GM21447 (cell line): ENCODE data around the gene SYTL3.

Experiments used
- ATAC-seq: cut with Tn5 transposase; IDR thresholded peaks from one replicate; pipeline ENCODE4 v1.9.1; 2021; ENCODE audit not compliant: unreplicated experiment

The SYTL3 gene

GRCh38 chr6:158810155-158811095 lies 160.6 kb downstream of the SYTL3 start:
- ATAC-seq = no peak

DNA sequence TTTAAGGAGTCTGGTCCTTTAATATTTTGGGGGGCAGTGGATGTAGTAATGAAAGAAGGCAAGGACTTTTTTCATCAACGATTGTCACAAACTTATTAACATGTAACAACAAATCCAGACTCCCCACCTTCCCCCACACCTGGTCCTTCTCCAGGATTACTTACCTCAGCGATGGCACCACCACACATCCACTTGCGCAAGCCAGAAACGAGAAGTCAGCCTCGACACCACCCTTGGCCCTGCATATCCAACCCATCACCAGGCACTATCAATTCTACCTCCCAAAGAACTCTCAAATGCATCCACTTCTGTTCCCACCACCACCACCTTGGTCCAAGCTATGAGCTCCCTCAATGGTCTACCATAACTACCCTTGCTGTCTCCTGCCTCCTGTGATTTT lies 162.8 kb downstream of the SYTL3 start:
- no peak for ATAC-seq

GRCh38 chr6:158813032-158813431 lies 163.2 kb downstream of the SYTL3 start:
- ATAC-seq = no peak
